Endometrial microvascular endothelial cells (primary cell): ENCODE results near the gene ATAD2B. TPM values are rescaled to one million over a fixed set of nuclear protein-coding genes. Genes with fewer than 3 reads are reported as not detected.

ENCODE experiments used
- total RNA-seq: library from RNA; depleted of rRNA; stranded (reverse); fragments of >200 nt; gene quantifications from one replicate; pipeline ENCODE4 v1.2.3, GENCODE V29; 2015; ENCODE audit errors: inconsistent ontology term

Gene ATAD2B
- total RNA-seq, 1 donor from 2014 or later = 5.0 TPM

Other genes with a start within 250 kb of the ATAD2B start
- 12.0 TPM for gene UBXN2A, start 13.3 kb upstream of the ATAD2B start, total RNA-seq
- gene MFSD2B, start 83.0 kb upstream of the ATAD2B start, total RNA-seq = 1.5 TPM
- 19.2 TPM for gene WDCP, start 120.3 kb upstream of the ATAD2B start, total RNA-seq
- 12.3 TPM for gene FKBP1B, start 122.6 kb upstream of the ATAD2B start, total RNA-seq
- gene SF3B6, start 149.2 kb upstream of the ATAD2B start, total RNA-seq = 145 TPM
- 120 TPM for gene TP53I3, start 157.7 kb upstream of the ATAD2B start, total RNA-seq
- 1.5 TPM for gene PFN4, start 196.2 kb upstream of the ATAD2B start, total RNA-seq
- 10.8 TPM for gene FAM228B, start 196.3 kb upstream of the ATAD2B start, total RNA-seq
- gene FAM228A, start 247.9 kb upstream of the ATAD2B start, total RNA-seq = not detected